ENCODE results near the gene PRIM2.
A peak's percentile ranks its signal among the peaks of the same experiment; 100 is the strongest.
"Not testable (repeated sequence)": the region's sequence is repeated elsewhere in the genome, so short reads cannot be mapped to it uniquely, and the experiment has no call there.

PRIM2 gene

GRCh38 chr6:57283106-57283505 lies 34.3 kb upstream of the PRIM2 start:
- H3K4me3 ChIP-seq (ENCODE audit: low read length), result no peak overlapping the region
- DNase-seq (ENCODE audit: low read depth), result peak; percentile 53
- no peak for TF ChIP-seq CTCF (IDR thresholded peaks at IDR 0.05; ENCODE audit: insufficient read depth, low read depth, low read length, missing control alignments)

GRCh38 chr6:57283911-57284455 lies 33.4 kb upstream of the PRIM2 start:
- no peak for TF ChIP-seq CTCF (IDR thresholded peaks at IDR 0.05; ENCODE audit: insufficient read depth, low read depth, low read length, missing control alignments)
- no peak for DNase-seq (ENCODE audit: low read depth)
- no peak overlapping the region for H3K4me3 ChIP-seq (ENCODE audit: low read length)

- DNase-seq (ENCODE audit: low read depth), result peak; percentile 80
- peak overlapping the region; percentile 3 for H3K4me3 ChIP-seq (ENCODE audit: low read length)
Measured at GRCh38 chr6:57288136-57288535, 29.3 kb upstream of the PRIM2 start.

- H3K4me3 ChIP-seq (ENCODE audit: low read length); DNase-seq (ENCODE audit: low read depth): not testable (repeated sequence)
Measured at GRCh38 chr6:57293472-57293871, 24.0 kb upstream of the PRIM2 start.

GRCh38 chr6:57294862-57295445 lies 22.5 kb upstream of the PRIM2 start:
- H3K4me3 ChIP-seq (ENCODE audit: low read length), result no peak overlapping the region
- no peak for TF ChIP-seq CTCF (IDR thresholded peaks at IDR 0.05; ENCODE audit: insufficient read depth, low read depth, low read length, missing control alignments)
- DNase-seq (ENCODE audit: low read depth), result no peak

GRCh38 chr6:57297505-57297904 lies 19.9 kb upstream of the PRIM2 start:
- DNase-seq (ENCODE audit: low read depth), result no peak
- no peak for TF ChIP-seq CTCF (IDR thresholded peaks at IDR 0.05; ENCODE audit: insufficient read depth, low read depth, low read length, missing control alignments)
- H3K4me3 ChIP-seq (ENCODE audit: low read length), result no peak overlapping the region

GRCh38 chr6:57298741-57299140 lies 18.7 kb upstream of the PRIM2 start:
- DNase-seq (ENCODE audit: low read depth), result no peak
- no peak for TF ChIP-seq CTCF (IDR thresholded peaks at IDR 0.05; ENCODE audit: insufficient read depth, low read depth, low read length, missing control alignments)
- H3K4me3 ChIP-seq (ENCODE audit: low read length), result no peak overlapping the region

GRCh38 chr6:57301757-57302156 lies 15.7 kb upstream of the PRIM2 start:
- H3K4me3 ChIP-seq (ENCODE audit: low read length), result no peak overlapping the region
- TF ChIP-seq CTCF (IDR thresholded peaks at IDR 0.05; ENCODE audit: insufficient read depth, low read depth, low read length, missing control alignments), result no peak
- DNase-seq (ENCODE audit: low read depth), result no peak
